Cortex of kidney (tissue), 1 donor: ENCODE measurements around the gene KIN.
"Not testable (repeated sequence)": the region's sequence is repeated elsewhere in the genome, so short reads cannot be mapped to it uniquely, and the experiment has no call there.

Experiments
- DNase-seq: peaks from one replicate; lab custom pipeline; 2025; lab: John Stamatoyannopoulos, UW

Gene KIN

GRCh38 chr10:7787857-7788638 is at the start of gene KIN, which contains the start of gene ATP5F1C:
TSS of gene KIN (minus strand) at chr10:7787993. CDS start at chr10:7787933, 60 bp downstream.
TSS of gene ATP5F1C (plus strand) at chr10:7788177. CDS start at chr10:7788208, 31 bp downstream.
- DNase-seq: peak; percentile 43

GRCh38 chr10:7836571-7836970 is 48.8 kb upstream of the KIN start:
- no peak for DNase-seq

GRCh38 chr10:7834262-7834661 is 46.5 kb upstream of the KIN start:
- DNase-seq: no peak

- no peak for DNase-seq
These were observed 45.4 kb upstream of the KIN start for GRCh38 chr10:7833210-7833609.

GRCh38 chr10:7832060-7832459 is 44.3 kb upstream of the KIN start:
- no peak for DNase-seq

- DNase-seq: no peak
These were observed 41.6 kb upstream of the KIN start for GRCh38 chr10:7829289-7829834.

GRCh38 chr10:7826971-7827370 is 39.2 kb upstream of the KIN start:
- no peak for DNase-seq

- no peak for DNase-seq
These were observed 36.5 kb upstream of the KIN start for GRCh38 chr10:7824251-7824650.

GRCh38 chr10:7819121-7819460 is 31.3 kb upstream of the KIN start:
- no peak for DNase-seq

- peak; percentile 96 for DNase-seq
These were observed 30.7 kb upstream of the KIN start, which contains the start of gene TAF3 for GRCh38 chr10:7818295-7819120. TSS of gene TAF3 (plus strand) at chr10:7818505. CDS start at chr10:7818710, 205 bp downstream.

- DNase-seq: no peak
These were observed 30.1 kb upstream of the KIN start for GRCh38 chr10:7817984-7818294.

GRCh38 chr10:7817576-7817975 is 29.8 kb upstream of the KIN start:
- no peak for DNase-seq

- DNase-seq: no peak
These were observed 25.7 kb upstream of the KIN start for GRCh38 chr10:7813481-7813880.

- DNase-seq: not testable (repeated sequence)
These were observed 23.9 kb upstream of the KIN start for GRCh38 chr10:7811743-7812142.

- no peak for DNase-seq
These were observed 23.2 kb upstream of the KIN start for GRCh38 chr10:7811000-7811399.

- no peak for DNase-seq
These were observed 22.6 kb upstream of the KIN start for GRCh38 chr10:7810443-7810842.

- no peak for DNase-seq
These were observed 21.0 kb upstream of the KIN start for GRCh38 chr10:7808686-7809267.

- no peak for DNase-seq
These were observed 16.9 kb upstream of the KIN start for GRCh38 chr10:7804741-7805140.

GRCh38 chr10:7804216-7804615 is 16.4 kb upstream of the KIN start:
- no peak for DNase-seq

GRCh38 chr10:7802606-7803005 is 14.8 kb upstream of the KIN start:
- DNase-seq: no peak

GRCh38 chr10:7797582-7797981 is 9.8 kb upstream of the KIN start:
- DNase-seq: no peak

- no peak for DNase-seq
These were observed 7.8 kb upstream of the KIN start for GRCh38 chr10:7795605-7796004.
